Astrocyte (in vitro differentiated cells and primary cell): ENCODE measurements around the gene NR3C1. TPM values are rescaled to one million over a fixed set of nuclear protein-coding genes. Genes with fewer than 3 reads are reported as not detected.

ENCODE experiments used
- DNase-seq: peaks from one replicate; pipeline ENCODE4 v3.0.0-alpha.2; 2010; ENCODE audit warnings: low read depth
- FAIRE-seq: peaks from 2 replicates; lab custom pipeline; 2011; peaks lifted over from hg19 to GRCh38; lab: Jason Lieb, UNC
- H2AFZ ChIP-seq: 2 replicates; pipeline ENCODE4 v1.6.0; 2012; ENCODE audit warnings: low read depth, low read length, inconsistent platforms
- H3K27ac ChIP-seq: 2 replicates; pipeline ENCODE4 v1.5.1; 2011; ENCODE audit warnings: low read depth, low read length, inconsistent platforms
- H3K27me3 ChIP-seq: 2 replicates; pipeline ENCODE4 v1.6.0; 2011; ENCODE audit warnings: low read length, inconsistent platforms; ENCODE audit not compliant: insufficient read depth
- H3K36me3 ChIP-seq: 2 replicates; pipeline ENCODE4 v1.5.1; 2011; ENCODE audit warnings: low read length, inconsistent platforms; ENCODE audit not compliant: insufficient read depth
- H3K4me1 ChIP-seq: 2 replicates; pipeline ENCODE4 v1.5.1; 2011; ENCODE audit warnings: low read length, inconsistent platforms; ENCODE audit not compliant: insufficient read depth
- H3K4me2 ChIP-seq: 2 replicates; pipeline ENCODE4 v1.6.0; 2012; ENCODE audit warnings: low read length, inconsistent platforms
- H3K4me3 ChIP-seq: 2 replicates; pipeline ENCODE4 v1.5.1; 2011; ENCODE audit warnings: low read depth, mild to moderate bottlenecking, low read length, inconsistent platforms; ENCODE audit not compliant: insufficient read depth
- H3K79me2 ChIP-seq: 2 replicates; pipeline ENCODE4 v1.6.0; 2012; ENCODE audit warnings: mild to moderate bottlenecking, low read length, inconsistent platforms; ENCODE audit not compliant: insufficient read depth
- H3K9ac ChIP-seq: 2 replicates; pipeline ENCODE4 v1.6.0; 2012; ENCODE audit warnings: mild to moderate bottlenecking, low read length, inconsistent platforms
- H3K9me3 ChIP-seq: 2 replicates; pipeline ENCODE4 v1.5.1; 2012; ENCODE audit warnings: low read depth, mild to moderate bottlenecking, low read length, inconsistent platforms; ENCODE audit not compliant: insufficient read depth
- H4K20me1 ChIP-seq: 2 replicates; pipeline ENCODE4 v1.6.0; 2012; ENCODE audit warnings: low read length, inconsistent platforms; ENCODE audit not compliant: insufficient read depth
- H3K27ac Mint-ChIP-seq: one replicate; pipeline ENCODE4 v1.8.0; 2021; ENCODE audit warnings: mild to moderate bottlenecking, mixed read lengths; ENCODE audit not compliant: unreplicated experiment
- H3K27me3 Mint-ChIP-seq: one replicate; pipeline ENCODE4 v1.8.0; 2021; ENCODE audit warnings: low read depth, mixed read lengths; ENCODE audit not compliant: unreplicated experiment
- H3K36me3 Mint-ChIP-seq: one replicate; pipeline ENCODE4 v1.8.0; 2021; ENCODE audit warnings: low read depth, mixed read lengths; ENCODE audit not compliant: unreplicated experiment
- H3K4me1 Mint-ChIP-seq: one replicate; pipeline ENCODE4 v1.8.0; 2021; ENCODE audit warnings: low read depth, mixed read lengths; ENCODE audit not compliant: unreplicated experiment
- H3K4me3 Mint-ChIP-seq: one replicate; pipeline ENCODE4 v1.8.0; 2021; ENCODE audit warnings: mild to moderate bottlenecking, moderate library complexity, mixed read lengths; ENCODE audit not compliant: unreplicated experiment
- H3K9me3 Mint-ChIP-seq: one replicate; pipeline ENCODE4 v1.8.0; 2021; ENCODE audit warnings: mild to moderate bottlenecking, mixed read lengths; ENCODE audit not compliant: unreplicated experiment
- CTCF ChIP-seq: IDR thresholded peaks from 2 replicates; pipeline ENCODE4 v1.5.1; 2011; ENCODE audit warnings: low read depth, mild to moderate bottlenecking, inconsistent platforms, low read length, moderate library complexity; ENCODE audit not compliant: insufficient read depth
- EZH2 ChIP-seq: IDR thresholded peaks from 2 replicates; pipeline ENCODE4 v1.6.1; 2012; ENCODE audit warnings: mild to moderate bottlenecking, low read length, inconsistent platforms; ENCODE audit not compliant: insufficient read depth
- total RNA-seq: library from RNA; stranded (reverse); gene quantifications from 2 replicates; pipeline ENCODE4 v1.2.1, GENCODE V29; 2021

The NR3C1 gene
- total RNA-seq, 1 donor from 2014 or later = 35.4 TPM

GRCh38 chr5:143251190-143251589 is 152.3 kb downstream of the NR3C1 start:
- Histone ChIP-seq H3K9ac (no peak overlapping the region), H3K4me3 (no peak overlapping the region), H3K9me3 (no peaks in the 10 kb centered on the region), H3K27me3 (no peaks in the 10 kb centered on the region), H3K79me2 (no peaks in the 10 kb centered on the region), H4K20me1 (no peaks in the 10 kb centered on the region), H3K4me2 (no peak overlapping the region), H3K27ac (no peak overlapping the region), H3K36me3 (no peaks in the 10 kb centered on the region), H3K4me1 (peaks cover 22% of the 10 kb centered on the region), H2AFZ (no peak overlapping the region)
- FAIRE-seq (no peak), DNase-seq (no peak)
- Mint-ChIP-seq H3K27ac (no peak overlapping the region), H3K27me3 (no peaks in the 10 kb centered on the region), H3K9me3 (peaks cover 2% of the 10 kb centered on the region), H3K36me3 (no peaks in the 10 kb centered on the region), H3K4me1 (peaks cover 14% of the 10 kb centered on the region), H3K4me3 (no peak overlapping the region)
- TF ChIP-seq EZH2 = no peak
- no peak for TF ChIP-seq CTCF

- DNase-seq (peak; percentile 36), FAIRE-seq (no peak)
- Histone ChIP-seq H3K4me1 (peaks cover 35% of the 10 kb centered on the region), H3K4me3 (no peak overlapping the region), H3K9me3 (no peaks in the 10 kb centered on the region), H3K27ac (no peak overlapping the region), H3K36me3 (no peaks in the 10 kb centered on the region), H2AFZ (no peak overlapping the region), H3K79me2 (no peaks in the 10 kb centered on the region), H3K9ac (no peak overlapping the region), H4K20me1 (no peaks in the 10 kb centered on the region), H3K27me3 (no peaks in the 10 kb centered on the region), H3K4me2 (no peak overlapping the region)
- peak overlapping the region; percentile 0 for H3K4me3 Mint-ChIP-seq
- peak overlapping the region; percentile 70 for H3K27ac Mint-ChIP-seq
- H3K4me1 Mint-ChIP-seq = peaks cover 27% of the 10 kb centered on the region
- no peaks in the 10 kb centered on the region for H3K27me3 Mint-ChIP-seq
- no peaks in the 10 kb centered on the region for H3K36me3 Mint-ChIP-seq
- H3K9me3 Mint-ChIP-seq = peaks cover 2% of the 10 kb centered on the region
- TF ChIP-seq EZH2 (no peak), CTCF (no peak)
Measured at GRCh38 chr5:143249851-143250250, 153.6 kb downstream of the NR3C1 start.

- Histone ChIP-seq H3K27ac (peak overlapping the region; percentile 24), H3K79me2 (no peaks in the 10 kb centered on the region), H4K20me1 (no peaks in the 10 kb centered on the region), H3K36me3 (no peaks in the 10 kb centered on the region), H3K9me3 (no peaks in the 10 kb centered on the region), H2AFZ (peak overlapping the region; percentile 36), H3K4me1 (peaks cover 43% of the 10 kb centered on the region), H3K4me3 (no peak overlapping the region), H3K9ac (no peak overlapping the region), H3K4me2 (peak overlapping the region; percentile 45), H3K27me3 (no peaks in the 10 kb centered on the region)
- Mint-ChIP-seq H3K4me1 (peaks cover 36% of the 10 kb centered on the region), H3K9me3 (peaks cover 2% of the 10 kb centered on the region), H3K36me3 (no peaks in the 10 kb centered on the region), H3K4me3 (no peak overlapping the region), H3K27ac (peak overlapping the region; percentile 70), H3K27me3 (no peaks in the 10 kb centered on the region)
- no peak for TF ChIP-seq CTCF
- TF ChIP-seq EZH2 = no peak
- peak; percentile 91 for DNase-seq
- FAIRE-seq = peak; percentile 93
Measured at GRCh38 chr5:143248822-143249579, 154.5 kb downstream of the NR3C1 start.
